ENCODE measurements around the gene MARF1. TPM values are rescaled to one million over a fixed set of nuclear protein-coding genes. Genes with fewer than 3 reads are reported as not detected.

The MARF1 gene
- total RNA-seq, 6 donors from 2014 or later, result 27.2 to 94.3 (median 71.3) TPM

GRCh38 chr16:15559176-15559575, 83.8 kb downstream of the MARF1 start:
- ATAC-seq (ENCODE audit: low FRiP score in 2 of 2), result no peak
- Histone ChIP-seq H3K4me3 (no peak overlapping the region), H3K27ac (no peak overlapping the region), H3K9me3 (no peaks in the 10 kb centered on the region), H3K36me3 (no peaks in the 10 kb centered on the region), H3K4me1 (no peaks in the 10 kb centered on the region), H3K27me3 (no peaks in the 10 kb centered on the region)
- DNase-seq, result no peak
- 95 to 97% methylated on average over 4 of the region's 4 CpGs for WGBS, 2 donors
- TF ChIP-seq POLR2AphosphoS5 (IDR thresholded peaks at IDR 0.05), result no peak
- TF ChIP-seq POLR2A (IDR thresholded peaks at IDR 0.05), result no peak
- no peak for TF ChIP-seq EP300 (IDR thresholded peaks at IDR 0.05)
- TF ChIP-seq CTCF (IDR thresholded peaks at IDR 0.05), result no peak

GRCh38 chr16:15557258-15557657, 85.7 kb downstream of the MARF1 start:
- H3K27ac ChIP-seq, result no peak overlapping the region
- no peak for DNase-seq
- WGBS, 2 donors, result 77 to 87% methylated on average over 6 of the region's 6 CpGs
- H3K9me3 ChIP-seq, result no peaks in the 10 kb centered on the region
- no peak for TF ChIP-seq POLR2A (IDR thresholded peaks at IDR 0.05)
- no peak for TF ChIP-seq CTCF (IDR thresholded peaks at IDR 0.05)
- no peak for TF ChIP-seq POLR2AphosphoS5 (IDR thresholded peaks at IDR 0.05)
- no peak for TF ChIP-seq EP300 (IDR thresholded peaks at IDR 0.05)
- H3K36me3 ChIP-seq, result no peaks in the 10 kb centered on the region
- no peak overlapping the region for H3K4me3 ChIP-seq
- no peak for ATAC-seq (ENCODE audit: low FRiP score in 2 of 2)
- no peaks in the 10 kb centered on the region for H3K4me1 ChIP-seq
- no peaks in the 10 kb centered on the region for H3K27me3 ChIP-seq

GRCh38 chr16:15556130-15556529, 86.8 kb downstream of the MARF1 start:
- ATAC-seq (ENCODE audit: low FRiP score in 2 of 2) (no peak), DNase-seq (no peak)
- no peaks in the 10 kb centered on the region for H3K9me3 ChIP-seq
- H3K27me3 ChIP-seq, result no peaks in the 10 kb centered on the region
- peaks cover 0 to 1% (median under 1%) of the 10 kb centered on the region in 4 donors for H3K4me1 ChIP-seq
- H3K27ac ChIP-seq, result no peak overlapping the region
- H3K4me3 ChIP-seq, result no peak overlapping the region
- no peaks in the 10 kb centered on the region for H3K36me3 ChIP-seq
- TF ChIP-seq CTCF (IDR thresholded peaks at IDR 0.05) (no peak), POLR2AphosphoS5 (IDR thresholded peaks at IDR 0.05) (no peak), EP300 (IDR thresholded peaks at IDR 0.05) (no peak)
- 95 to 96% methylated on average over 5 of the region's 5 CpGs for WGBS, 2 donors

GRCh38 chr16:15553313-15554088, 89.5 kb downstream of the MARF1 start:
- Histone ChIP-seq H3K4me1 (peaks cover 0 to 8% (median 1%) of the 10 kb centered on the region in 4 donors), H3K27ac (no peak overlapping the region), H3K27me3 (no peaks in the 10 kb centered on the region), H3K36me3 (no peaks in the 10 kb centered on the region), H3K9me3 (no peaks in the 10 kb centered on the region), H3K4me3 (no peak overlapping the region)
- TF ChIP-seq POLR2A (IDR thresholded peaks at IDR 0.05), result no peak
- TF ChIP-seq EP300 (IDR thresholded peaks at IDR 0.05), result no peak
- no peak for TF ChIP-seq POLR2AphosphoS5 (IDR thresholded peaks at IDR 0.05)
- TF ChIP-seq CTCF (IDR thresholded peaks at IDR 0.05), result no peak
- no peak for ATAC-seq (ENCODE audit: low FRiP score in 2 of 2)
- WGBS, 2 donors, result 85 to 91% methylated on average over 10 of the region's 10 CpGs
- no peak for DNase-seq

GRCh38 chr16:15552507-15552906, 90.4 kb downstream of the MARF1 start:
- Histone ChIP-seq H3K4me1 (peaks cover 0 to 8% (median 1%) of the 10 kb centered on the region in 4 donors), H3K9me3 (no peaks in the 10 kb centered on the region), H3K36me3 (no peaks in the 10 kb centered on the region), H3K27ac (no peak overlapping the region), H3K4me3 (no peak overlapping the region), H3K27me3 (no peaks in the 10 kb centered on the region)
- 88 to 89% methylated on average over 6 of the region's 6 CpGs for WGBS, 2 donors
- DNase-seq (no peak), ATAC-seq (ENCODE audit: low FRiP score in 2 of 2) (no peak)
- TF ChIP-seq EP300 (IDR thresholded peaks at IDR 0.05), result no peak
- TF ChIP-seq CTCF (IDR thresholded peaks at IDR 0.05), result no peak
- no peak for TF ChIP-seq POLR2A (IDR thresholded peaks at IDR 0.05)
- TF ChIP-seq POLR2AphosphoS5 (IDR thresholded peaks at IDR 0.05), result no peak

Data from upper lobe of left lung (tissue), 6 donors.